HG03520 (cell line): ENCODE results near the gene CRISP2.
"Not testable (repeated sequence)": the region's sequence is repeated elsewhere in the genome, so short reads cannot be mapped to it uniquely, and the experiment has no call there.

Experiments
- ATAC-seq: cut with Tn5 transposase; IDR thresholded peaks from one replicate; pipeline ENCODE4 v1.9.1; 2021; ENCODE audit warnings: mild to moderate bottlenecking, moderate library complexity; ENCODE audit not compliant: unreplicated experiment

Gene CRISP2

DNA sequence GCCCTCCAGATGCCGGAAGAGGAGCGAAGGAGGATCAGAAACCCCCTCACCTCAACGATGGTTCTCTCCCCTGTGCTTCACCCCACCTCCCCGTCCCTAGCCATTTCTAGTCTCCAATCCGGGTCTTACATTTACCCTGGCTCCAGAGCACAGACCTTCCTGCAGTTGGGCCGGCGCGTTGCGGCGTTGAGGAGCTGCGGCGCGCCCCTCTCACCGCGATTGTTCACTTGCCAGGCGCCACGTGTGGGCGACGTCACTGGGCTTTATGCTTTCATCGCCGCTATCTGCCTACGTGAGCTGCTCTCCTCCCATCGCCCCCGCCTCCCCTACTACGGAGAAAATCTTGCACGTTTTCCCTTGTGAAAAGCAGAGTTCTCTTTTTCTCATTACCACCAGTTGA, at the start of gene CRISP2:
Gene CRISP2 (minus strand): TSS at position 198 of the 400 bp plus-strand sequence. CDS start 4,347 bp downstream, outside the sequence.
- ATAC-seq: no peak

- no peak for ATAC-seq
Measured at GRCh38 chr6:49744259-49744658, 30.9 kb upstream of the CRISP2 start, which contains the start of gene CRISP3. CRISP3 (minus strand) TSS chr6:49744388; CDS start chr6:49744367, 21 bp downstream.

DNA sequence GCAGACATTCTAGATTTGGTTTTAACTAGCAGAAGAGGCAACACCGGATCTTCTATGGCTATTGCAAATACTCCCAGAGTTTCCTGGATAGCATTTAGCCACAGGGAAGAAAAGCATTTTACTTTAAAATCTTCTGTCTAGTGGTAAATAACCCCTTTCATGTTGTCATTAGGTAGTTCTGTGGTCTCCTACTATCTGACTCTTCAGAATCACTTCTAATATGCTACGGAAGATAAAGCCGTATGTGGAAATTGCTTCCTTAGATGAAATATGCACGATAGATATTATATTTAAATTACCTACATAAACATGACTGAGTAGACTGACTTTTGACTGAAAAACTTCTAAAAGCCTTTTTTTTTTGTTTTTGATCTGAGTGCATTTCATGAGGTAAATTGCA, 30.1 kb upstream of the CRISP2 start:
- ATAC-seq: no peak

- ATAC-seq: no peak
Measured at GRCh38 chr6:49739423-49739822, 26.1 kb upstream of the CRISP2 start.

DNA sequence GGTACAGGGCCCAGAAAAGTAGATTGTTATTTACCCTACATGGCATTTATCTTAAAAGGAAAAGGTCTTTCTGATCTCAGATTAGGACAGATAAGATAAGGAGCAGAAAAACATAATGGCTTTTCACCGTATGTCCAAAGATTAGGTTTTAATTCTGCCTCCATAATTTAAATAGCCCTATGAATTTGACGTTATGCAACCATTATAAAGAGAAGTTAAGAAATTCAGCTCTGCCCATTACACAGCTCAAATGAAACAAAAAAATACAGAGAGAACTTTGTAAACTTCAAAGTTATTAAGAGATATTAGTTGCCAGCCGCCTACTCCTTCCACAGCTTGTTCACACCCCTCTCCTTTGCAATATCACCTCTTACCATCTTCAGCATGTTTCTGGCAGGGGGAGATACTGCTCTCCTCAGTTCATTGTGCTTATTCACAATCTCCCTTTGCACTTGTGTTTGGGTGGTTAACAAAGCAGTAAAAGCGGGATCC, 22.7 kb upstream of the CRISP2 start:
- ATAC-seq: no peak

DNA sequence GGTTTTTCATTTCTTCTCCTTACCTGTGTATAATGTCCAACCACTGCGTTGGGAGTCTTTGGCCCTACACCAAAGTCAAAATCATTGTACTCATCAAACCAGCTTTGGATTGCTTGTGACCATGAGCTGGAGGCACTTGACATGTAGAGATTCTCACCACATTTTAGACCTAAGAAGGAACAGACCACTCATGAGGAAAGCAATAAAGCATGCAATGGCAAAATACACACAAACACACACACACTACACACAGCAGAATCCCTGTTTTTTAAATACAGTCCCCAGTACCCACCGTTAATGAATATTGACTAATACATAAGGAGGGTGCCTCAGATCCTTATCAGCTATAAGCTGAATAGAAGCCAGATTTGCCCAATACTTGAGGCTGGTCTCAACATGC, 20.3 kb upstream of the CRISP2 start:
- no peak for ATAC-seq

- ATAC-seq: no peak
Measured at GRCh38 chr6:49732781-49733180, 19.4 kb upstream of the CRISP2 start.

- ATAC-seq: no peak
Measured at GRCh38 chr6:49730251-49730650, 16.9 kb upstream of the CRISP2 start.

GRCh38 chr6:49723917-49724316, 10.6 kb upstream of the CRISP2 start:
- not testable (repeated sequence) for ATAC-seq

DNA sequence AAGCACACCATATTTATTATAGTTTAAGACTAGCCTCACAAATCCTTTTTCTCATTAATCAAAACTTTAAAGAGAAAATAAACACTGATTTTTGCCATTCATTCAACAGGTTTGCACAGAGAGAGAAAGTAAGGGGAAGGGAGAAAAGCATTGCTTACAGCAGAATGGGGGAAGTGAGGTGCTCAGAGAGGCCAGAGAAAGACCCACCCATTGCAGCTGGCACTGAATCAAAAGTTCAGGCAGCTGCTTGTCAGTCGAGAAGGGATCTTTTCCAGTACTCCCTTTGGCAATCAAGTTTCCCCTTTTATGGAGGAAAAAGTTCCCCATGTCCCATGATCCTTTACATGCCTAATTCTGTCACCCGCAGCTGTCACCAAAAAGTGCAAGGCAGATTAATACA, 8.0 kb upstream of the CRISP2 start:
- no peak for ATAC-seq

GRCh38 chr6:49720372-49720771, 7.0 kb upstream of the CRISP2 start:
- ATAC-seq: no peak

DNA sequence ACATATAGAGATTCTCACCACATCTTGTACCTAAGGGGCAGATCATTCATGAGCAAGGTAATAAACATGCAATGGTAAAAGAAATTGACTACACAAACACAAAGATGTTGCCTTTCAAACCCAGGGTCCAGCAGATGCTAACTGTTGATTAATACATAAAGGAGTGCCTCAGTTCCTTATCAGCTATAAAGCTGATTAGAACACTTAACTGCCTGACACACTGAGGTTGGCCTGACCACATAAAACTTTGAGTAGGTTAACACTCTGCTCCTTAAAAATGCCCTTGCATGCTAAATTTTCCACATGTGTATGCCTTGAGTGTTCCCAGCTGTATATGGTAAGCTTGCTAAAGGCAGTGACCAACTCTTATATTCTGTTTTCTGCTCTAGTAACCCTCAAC, 14.9 kb downstream of the CRISP2 start:
- ATAC-seq: no peak

DNA sequence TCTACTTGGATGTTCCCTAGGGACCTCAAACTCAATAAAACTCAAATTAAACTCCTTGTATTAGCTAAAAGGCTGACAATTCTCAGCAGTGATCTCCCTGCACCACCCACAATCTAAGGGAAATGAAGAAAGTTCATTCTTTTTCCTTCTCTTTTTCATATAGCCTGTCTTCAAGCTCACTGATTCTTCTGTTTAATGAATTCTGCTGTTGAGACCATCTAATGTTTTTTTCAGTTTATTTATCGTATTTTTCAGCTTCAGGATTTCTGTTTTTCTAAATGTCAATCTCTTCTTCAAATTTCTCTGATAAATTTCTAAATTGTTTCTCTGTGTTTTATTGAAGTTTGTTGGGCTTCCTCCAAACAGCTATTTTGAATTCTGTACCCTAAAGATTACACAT, 19.8 kb downstream of the CRISP2 start:
- no peak for ATAC-seq

GRCh38 chr6:49692534-49692933, 20.8 kb downstream of the CRISP2 start:
- no peak for ATAC-seq

GRCh38 chr6:49676671-49677281, 36.6 kb downstream of the CRISP2 start:
- ATAC-seq: no peak

GRCh38 chr6:49675816-49676215, 37.5 kb downstream of the CRISP2 start:
- ATAC-seq: no peak

DNA sequence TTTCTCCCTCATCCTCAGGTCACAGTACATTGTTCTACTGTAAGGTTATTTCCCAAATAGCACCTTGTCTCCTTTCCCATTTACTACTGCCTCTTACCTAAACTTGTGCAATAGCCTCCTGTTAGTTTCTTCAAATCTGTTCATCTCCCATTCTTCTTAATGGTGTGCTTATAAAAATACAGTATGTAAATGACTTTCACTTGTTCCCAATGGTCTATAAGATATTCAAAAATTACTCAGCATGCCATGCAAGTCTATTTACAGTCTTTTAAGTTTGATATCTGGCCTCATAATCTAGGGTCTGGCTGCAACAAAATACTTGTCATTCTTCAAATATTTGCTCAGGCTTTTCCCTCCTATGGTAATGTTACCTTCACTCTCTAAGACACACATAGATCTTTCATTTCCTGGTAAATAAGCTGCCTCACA, 45.2 kb downstream of the CRISP2 start:
- no peak for ATAC-seq

GRCh38 chr6:49666930-49667757, 46.2 kb downstream of the CRISP2 start:
- ATAC-seq: no peak

GRCh38 chr6:49666480-49666879, 46.9 kb downstream of the CRISP2 start:
- ATAC-seq: no peak

- no peak for ATAC-seq
Measured at GRCh38 chr6:49664817-49665216, 48.5 kb downstream of the CRISP2 start.

GRCh38 chr6:49664054-49664453, 49.3 kb downstream of the CRISP2 start:
- not testable (repeated sequence) for ATAC-seq

DNA sequence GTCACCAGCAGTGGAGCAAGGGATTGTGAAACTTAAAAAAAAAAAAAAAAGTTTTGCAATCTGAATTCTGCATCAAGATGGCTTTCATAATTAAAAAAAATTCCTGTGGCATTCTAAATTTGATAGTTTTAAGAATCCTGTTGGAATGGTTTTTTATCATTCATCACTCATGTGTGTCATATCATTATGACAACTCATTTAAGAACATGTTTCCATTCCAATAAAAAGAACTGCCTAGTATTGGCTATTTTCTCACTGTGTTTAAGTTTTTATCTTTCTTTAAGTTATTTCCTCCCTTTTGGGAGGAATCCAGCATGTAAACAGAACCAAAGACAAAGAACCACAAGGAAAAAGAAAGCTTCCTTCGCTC, 50.5 kb downstream of the CRISP2 start:
- no peak for ATAC-seq
